ENCODE measurements around the gene SYCP2L. TPM values are rescaled to one million over a fixed set of nuclear protein-coding genes. Genes with fewer than 3 reads are reported as not detected.

Gene SYCP2L
- polyA plus RNA-seq, 1 of the 3 experiments (the other 2 are of a cell fraction), result 0.82 TPM

DNA sequence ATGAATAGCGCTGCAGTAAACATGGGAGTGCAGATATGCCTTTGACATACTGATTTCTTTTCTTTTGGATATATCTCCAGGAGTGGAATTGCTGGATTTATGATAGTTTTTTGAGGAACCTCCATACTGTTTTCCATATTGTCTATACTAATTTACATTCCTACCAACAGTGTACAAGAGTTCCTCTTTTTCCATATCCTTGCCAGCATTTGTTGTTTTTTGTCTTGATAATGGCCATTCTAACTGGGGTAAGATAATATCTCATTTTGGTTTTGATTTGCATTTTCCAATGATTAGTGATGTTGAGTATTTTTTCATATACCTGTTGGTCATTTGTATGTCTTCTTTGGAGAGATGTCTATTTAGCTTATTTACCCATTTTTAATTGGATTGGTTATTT lies 3.3 kb downstream of the SYCP2L start:
- WGBS (ENCODE audit: low lambda C conversion rate), result 75% methylated on average over 1 of the region's 1 CpG
- POLR2A ChIA-PET, result no interaction called here
- CTCF ChIA-PET, result no interaction called here

More for the DNA sequence above, 3.3 kb downstream of the SYCP2L start:
- Histone ChIP-seq H3K9ac (no peak overlapping the region), H3F3A (replicated peaks; ENCODE audit: insufficient read depth) (peaks cover 6% of the 10 kb centered on the region), H3K27me3 (ENCODE audit: insufficient read depth) (peaks cover 6% of the 10 kb centered on the region; the same call in 1 of the 2 replicates), H3K9me3 (no peaks in the 10 kb centered on the region), H3K4me2 (no peak overlapping the region), H2AFZ (ENCODE audit: low read depth) (no peak overlapping the region), H3K36me3 (replicated peaks in 1 of 2; ENCODE audit: control insufficient read depth in 1 of 2, insufficient read depth in 2 of 2, low read length in 1 of 2) (no peaks in the 10 kb centered on the region), H3K9me2 (no peaks in the 10 kb centered on the region), H3K4me3 (ENCODE audit: low read depth in 2 of 2, low read length in 1 of 2) (no peak overlapping the region), H3K79me2 (ENCODE audit: insufficient read depth) (no peaks in the 10 kb centered on the region), H3K4me1 (ENCODE audit: control insufficient read depth in 1 of 2, insufficient read depth in 2 of 2, low read depth in 1 of 2, low read length in 1 of 2) (no peaks in the 10 kb centered on the region), H3K27ac (ENCODE audit: low read depth in 2 of 2, low read length in 1 of 2) (no peak overlapping the region), H4K20me1 (ENCODE audit: insufficient read depth) (no peaks in the 10 kb centered on the region)
- no peak for TF ChIP-seq RXRA (IDR thresholded peaks at IDR 0.05; ENCODE audit: borderline replicate concordance, low read depth)
- no peak for TF ChIP-seq FOXM1 (IDR thresholded peaks at IDR 0.05; ENCODE audit: low read depth)
- TF ChIP-seq RAD21 (IDR thresholded peaks at IDR 0.05; ENCODE audit: low read length), result no peak
- TF ChIP-seq FOXJ3 (CRISPR knock-in tag; IDR thresholded peaks at IDR 0.05), result no peak
- TF ChIP-seq, protein P1, sequence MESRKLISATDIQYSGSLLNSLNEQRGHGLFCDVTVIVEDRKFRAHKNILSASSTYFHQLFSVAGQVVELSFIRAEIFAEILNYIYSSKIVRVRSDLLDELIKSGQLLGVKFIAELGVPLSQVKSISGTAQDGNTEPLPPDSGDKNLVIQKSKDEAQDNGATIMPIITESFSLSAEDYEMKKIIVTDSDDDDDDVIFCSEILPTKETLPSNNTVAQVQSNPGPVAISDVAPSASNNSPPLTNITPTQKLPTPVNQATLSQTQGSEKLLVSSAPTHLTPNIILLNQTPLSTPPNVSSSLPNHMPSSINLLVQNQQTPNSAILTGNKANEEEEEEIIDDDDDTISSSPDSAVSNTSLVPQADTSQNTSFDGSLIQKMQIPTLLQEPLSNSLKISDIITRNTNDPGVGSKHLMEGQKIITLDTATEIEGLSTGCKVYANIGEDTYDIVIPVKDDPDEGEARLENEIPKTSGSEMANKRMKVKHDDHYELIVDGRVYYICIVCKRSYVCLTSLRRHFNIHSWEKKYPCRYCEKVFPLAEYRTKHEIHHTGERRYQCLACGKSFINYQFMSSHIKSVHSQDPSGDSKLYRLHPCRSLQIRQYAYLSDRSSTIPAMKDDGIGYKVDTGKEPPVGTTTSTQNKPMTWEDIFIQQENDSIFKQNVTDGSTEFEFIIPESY (IDR thresholded peaks at IDR 0.05; ENCODE audit: borderline replicate concordance, low read depth), result no peak
- TF ChIP-seq, protein P2, sequence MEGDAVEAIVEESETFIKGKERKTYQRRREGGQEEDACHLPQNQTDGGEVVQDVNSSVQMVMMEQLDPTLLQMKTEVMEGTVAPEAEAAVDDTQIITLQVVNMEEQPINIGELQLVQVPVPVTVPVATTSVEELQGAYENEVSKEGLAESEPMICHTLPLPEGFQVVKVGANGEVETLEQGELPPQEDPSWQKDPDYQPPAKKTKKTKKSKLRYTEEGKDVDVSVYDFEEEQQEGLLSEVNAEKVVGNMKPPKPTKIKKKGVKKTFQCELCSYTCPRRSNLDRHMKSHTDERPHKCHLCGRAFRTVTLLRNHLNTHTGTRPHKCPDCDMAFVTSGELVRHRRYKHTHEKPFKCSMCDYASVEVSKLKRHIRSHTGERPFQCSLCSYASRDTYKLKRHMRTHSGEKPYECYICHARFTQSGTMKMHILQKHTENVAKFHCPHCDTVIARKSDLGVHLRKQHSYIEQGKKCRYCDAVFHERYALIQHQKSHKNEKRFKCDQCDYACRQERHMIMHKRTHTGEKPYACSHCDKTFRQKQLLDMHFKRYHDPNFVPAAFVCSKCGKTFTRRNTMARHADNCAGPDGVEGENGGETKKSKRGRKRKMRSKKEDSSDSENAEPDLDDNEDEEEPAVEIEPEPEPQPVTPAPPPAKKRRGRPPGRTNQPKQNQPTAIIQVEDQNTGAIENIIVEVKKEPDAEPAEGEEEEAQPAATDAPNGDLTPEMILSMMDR (IDR thresholded peaks at IDR 0.05), result no peak
- no peak for TF ChIP-seq FOSL2 (IDR thresholded peaks at IDR 0.05; ENCODE audit: borderline replicate concordance, low read depth)
- TF ChIP-seq, protein P3, sequence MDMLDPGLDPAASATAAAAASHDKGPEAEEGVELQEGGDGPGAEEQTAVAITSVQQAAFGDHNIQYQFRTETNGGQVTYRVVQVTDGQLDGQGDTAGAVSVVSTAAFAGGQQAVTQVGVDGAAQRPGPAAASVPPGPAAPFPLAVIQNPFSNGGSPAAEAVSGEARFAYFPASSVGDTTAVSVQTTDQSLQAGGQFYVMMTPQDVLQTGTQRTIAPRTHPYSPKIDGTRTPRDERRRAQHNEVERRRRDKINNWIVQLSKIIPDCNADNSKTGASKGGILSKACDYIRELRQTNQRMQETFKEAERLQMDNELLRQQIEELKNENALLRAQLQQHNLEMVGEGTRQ (IDR thresholded peaks at IDR 0.05; ENCODE audit: borderline replicate concordance, low read depth, low read length), result no peak
- TF ChIP-seq NFIC (IDR thresholded peaks at IDR 0.05; ENCODE audit: borderline replicate concordance), result no peak
- TF ChIP-seq SMC3 (IDR thresholded peaks at IDR 0.05; ENCODE audit: low read depth, low read length), result no peak
- no peak for TF ChIP-seq ELF1 (IDR thresholded peaks at IDR 0.05)
- no peak for TF ChIP-seq TAF1 (IDR thresholded peaks at IDR 0.05; ENCODE audit: borderline replicate concordance, low read depth, low read length)
- TF ChIP-seq, protein P4, sequence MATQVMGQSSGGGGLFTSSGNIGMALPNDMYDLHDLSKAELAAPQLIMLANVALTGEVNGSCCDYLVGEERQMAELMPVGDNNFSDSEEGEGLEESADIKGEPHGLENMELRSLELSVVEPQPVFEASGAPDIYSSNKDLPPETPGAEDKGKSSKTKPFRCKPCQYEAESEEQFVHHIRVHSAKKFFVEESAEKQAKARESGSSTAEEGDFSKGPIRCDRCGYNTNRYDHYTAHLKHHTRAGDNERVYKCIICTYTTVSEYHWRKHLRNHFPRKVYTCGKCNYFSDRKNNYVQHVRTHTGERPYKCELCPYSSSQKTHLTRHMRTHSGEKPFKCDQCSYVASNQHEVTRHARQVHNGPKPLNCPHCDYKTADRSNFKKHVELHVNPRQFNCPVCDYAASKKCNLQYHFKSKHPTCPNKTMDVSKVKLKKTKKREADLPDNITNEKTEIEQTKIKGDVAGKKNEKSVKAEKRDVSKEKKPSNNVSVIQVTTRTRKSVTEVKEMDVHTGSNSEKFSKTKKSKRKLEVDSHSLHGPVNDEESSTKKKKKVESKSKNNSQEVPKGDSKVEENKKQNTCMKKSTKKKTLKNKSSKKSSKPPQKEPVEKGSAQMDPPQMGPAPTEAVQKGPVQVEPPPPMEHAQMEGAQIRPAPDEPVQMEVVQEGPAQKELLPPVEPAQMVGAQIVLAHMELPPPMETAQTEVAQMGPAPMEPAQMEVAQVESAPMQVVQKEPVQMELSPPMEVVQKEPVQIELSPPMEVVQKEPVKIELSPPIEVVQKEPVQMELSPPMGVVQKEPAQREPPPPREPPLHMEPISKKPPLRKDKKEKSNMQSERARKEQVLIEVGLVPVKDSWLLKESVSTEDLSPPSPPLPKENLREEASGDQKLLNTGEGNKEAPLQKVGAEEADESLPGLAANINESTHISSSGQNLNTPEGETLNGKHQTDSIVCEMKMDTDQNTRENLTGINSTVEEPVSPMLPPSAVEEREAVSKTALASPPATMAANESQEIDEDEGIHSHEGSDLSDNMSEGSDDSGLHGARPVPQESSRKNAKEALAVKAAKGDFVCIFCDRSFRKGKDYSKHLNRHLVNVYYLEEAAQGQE (IDR thresholded peaks at IDR 0.05; ENCODE audit: low read depth, low read length), result no peak
- no peak for TF ChIP-seq EZH2phosphoT487 (IDR thresholded peaks at IDR 0.05; ENCODE audit: borderline replicate concordance, low read depth)
- TF ChIP-seq, protein P5, sequence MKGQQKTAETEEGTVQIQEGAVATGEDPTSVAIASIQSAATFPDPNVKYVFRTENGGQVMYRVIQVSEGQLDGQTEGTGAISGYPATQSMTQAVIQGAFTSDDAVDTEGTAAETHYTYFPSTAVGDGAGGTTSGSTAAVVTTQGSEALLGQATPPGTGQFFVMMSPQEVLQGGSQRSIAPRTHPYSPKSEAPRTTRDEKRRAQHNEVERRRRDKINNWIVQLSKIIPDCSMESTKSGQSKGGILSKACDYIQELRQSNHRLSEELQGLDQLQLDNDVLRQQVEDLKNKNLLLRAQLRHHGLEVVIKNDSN (IDR thresholded peaks at IDR 0.05; ENCODE audit: borderline replicate concordance, low read depth), result no peak
- DNase-seq, result no peak

Measured in SK-N-SH (cell line).